GM12891 (cell line): ENCODE results near the gene ASTN2.

Source experiments
- PAX5 ChIP-seq: IDR thresholded peaks from 2 replicates; pipeline ENCODE4 v1.6.1; 2011; ENCODE audit warnings: low read length, moderate library complexity, mild to moderate bottlenecking; ENCODE audit not compliant: insufficient read depth, severe bottlenecking
- POLR2A ChIP-seq: IDR thresholded peaks from 2 replicates; pipeline ENCODE4 v1.6.1; 2011; ENCODE audit warnings: low read depth, low read length, control low read depth
- POLR2AphosphoS5 ChIP-seq: IDR thresholded peaks from 2 replicates; pipeline ENCODE4 v1.6.1; 2011; ENCODE audit warnings: low read depth, low read length, control low read depth
- POU2F2 ChIP-seq: IDR thresholded peaks from 2 replicates; pipeline ENCODE4 v1.6.1; 2011; ENCODE audit warnings: low read depth, mild to moderate bottlenecking, control low read depth, low read length, moderate library complexity
- SPI1 ChIP-seq: IDR thresholded peaks from 2 replicates; pipeline ENCODE4 v1.6.1; 2011; ENCODE audit warnings: low read depth, low read length, control low read depth
- TAF1 ChIP-seq: IDR thresholded peaks from 2 replicates; pipeline ENCODE4 v1.6.1; 2011; ENCODE audit warnings: low read depth, low read length, control low read depth

DNA sequence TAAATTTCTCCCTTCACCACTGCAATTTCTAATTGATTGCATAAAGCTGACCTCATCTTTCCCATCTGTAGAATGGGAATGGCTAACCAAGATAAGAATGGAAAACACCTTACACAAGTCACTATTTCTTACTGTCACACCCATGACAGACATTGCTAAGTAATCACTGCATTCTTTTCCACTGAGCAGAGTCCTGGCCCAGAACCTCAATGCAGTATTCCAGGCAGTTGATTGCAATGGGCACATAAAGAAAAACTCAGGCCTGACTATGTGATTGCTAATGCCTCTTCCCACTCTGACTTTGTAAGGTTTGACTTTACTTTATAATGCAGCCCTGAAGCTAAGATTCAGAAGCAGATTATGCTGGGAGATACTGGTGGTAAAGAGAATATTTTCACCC lies 698.4 kb downstream of the ASTN2 start:
- TF ChIP-seq POLR2AphosphoS5 (no peak), POLR2A (no peak), POU2F2 (no peak), TAF1 (no peak), SPI1 (no peak), PAX5 (no peak)
